HT1080 (cell line): ENCODE measurements around the gene YPEL5. TPM values are rescaled to one million over a fixed set of nuclear protein-coding genes. Genes with fewer than 3 reads are reported as not detected.
A peak's percentile ranks its signal among the peaks of the same experiment; 100 is the strongest.
"Not testable (repeated sequence)": the region's sequence is repeated elsewhere in the genome, so short reads cannot be mapped to it uniquely, and the experiment has no call there.

Experiments used
- DNase-seq: peaks from one replicate; pipeline ENCODE4 v3.0.0-alpha.2; 2015; ENCODE audit warnings: low read depth
- polyA plus RNA-seq, 2 experiments: library from polyadenylated mRNA; depleted of rRNA; stranded (reverse); fragments of >200 nt; gene quantifications; 2 replicates each; pipeline ENCODE4 v1.2.3, GENCODE V29; 2015
- total RNA-seq: library from RNA; depleted of rRNA; stranded (reverse); fragments of >200 nt; shearing (Covaris generic); gene quantifications from 2 replicates; pipeline ENCODE4 v1.2.3, GENCODE V29; 2014; rRNA removed

YPEL5 gene
- total RNA-seq, result 17.0 and 25.5 TPM in 2 replicates
- 39.6 and 50.1 TPM in 2 replicates for polyA plus RNA-seq (2015; cell fraction: cytosol; rRNA removed)
- polyA plus RNA-seq (2015; cell fraction: nucleus; rRNA removed), result 38.6 and 40.8 TPM in 2 replicates

DNA sequence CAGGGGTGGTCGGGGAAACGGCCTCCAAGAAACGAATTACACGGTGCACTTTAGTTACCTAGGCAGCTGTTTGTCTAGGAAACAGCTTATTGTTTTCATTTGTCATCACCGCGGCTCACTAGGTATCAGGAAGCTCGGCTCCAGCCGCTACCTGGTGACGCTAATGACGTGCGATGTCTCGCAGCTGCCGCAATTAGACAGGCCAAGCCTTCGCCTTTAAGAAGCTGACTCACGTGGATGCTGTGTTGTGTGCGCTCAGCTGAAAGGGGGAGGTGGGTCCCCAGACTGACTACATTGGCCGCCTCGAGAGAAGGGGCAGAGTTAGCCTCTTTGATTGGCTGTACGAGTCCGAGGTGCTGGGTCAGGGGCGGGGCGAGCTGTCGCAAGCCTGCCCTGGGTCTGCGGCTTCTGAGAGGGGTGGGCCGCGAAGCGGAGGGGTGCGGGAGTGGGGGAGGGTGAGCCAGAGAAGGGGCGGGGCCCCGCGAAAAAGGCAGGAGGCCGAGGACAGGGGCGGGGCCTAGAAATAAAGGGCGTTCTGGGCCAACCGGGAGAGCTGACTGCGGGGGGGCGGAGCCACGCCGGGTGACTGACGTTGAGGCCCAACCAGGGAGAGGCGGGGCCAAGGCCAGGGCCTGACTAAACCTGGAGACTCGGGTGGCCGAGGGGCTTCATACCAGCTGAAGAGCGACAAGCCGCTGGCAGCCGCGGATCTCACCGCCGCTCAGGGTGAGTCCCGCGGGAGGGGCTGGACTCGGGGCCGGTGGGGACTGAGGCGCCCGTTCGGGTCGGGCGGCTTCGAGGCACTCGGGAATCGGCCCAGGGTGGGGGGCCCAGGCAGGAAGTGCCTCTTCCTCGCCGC lies at the start of gene YPEL5:
Gene YPEL5, plus strand, starts transcription at position 671 of the 859 bp plus-strand sequence. CDS start 9,645 bp downstream, outside the sequence.
- DNase-seq, result peak; percentile 99

DNA sequence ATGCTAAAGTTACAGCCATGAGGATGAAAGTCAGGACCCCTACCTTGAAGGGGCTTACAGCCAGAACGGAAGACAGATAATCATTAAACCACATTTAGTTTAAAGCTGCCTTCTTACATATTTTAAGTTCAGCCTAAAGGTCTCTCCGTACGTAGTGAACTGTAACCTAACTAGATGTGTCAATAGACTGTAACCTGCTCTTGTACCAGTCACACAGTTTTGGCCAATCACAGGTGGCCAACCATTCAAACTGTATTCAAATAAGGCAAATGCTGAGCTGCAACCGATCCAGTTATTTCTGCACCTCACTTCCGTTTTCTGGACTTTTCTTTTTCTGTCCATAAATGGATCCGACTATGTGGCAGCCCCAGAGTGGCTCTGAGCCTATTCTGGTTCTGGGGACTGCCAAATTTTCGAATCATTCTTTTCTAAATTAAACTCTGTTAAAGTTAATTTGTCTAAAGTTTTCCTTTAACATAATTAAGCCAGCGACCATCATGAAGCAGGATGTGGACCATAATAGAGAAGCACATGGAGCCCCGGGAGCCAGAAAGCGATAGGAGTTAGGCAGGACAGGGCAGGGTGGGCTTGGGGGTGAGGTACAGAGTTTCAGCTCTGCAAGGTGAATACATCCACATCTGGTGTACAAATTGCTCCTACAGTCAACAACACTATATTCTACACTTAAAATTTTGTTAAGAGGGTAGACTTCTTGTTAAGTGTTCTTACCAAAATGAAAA lies 48.4 kb upstream of the YPEL5 start:
- no peak for DNase-seq

DNA sequence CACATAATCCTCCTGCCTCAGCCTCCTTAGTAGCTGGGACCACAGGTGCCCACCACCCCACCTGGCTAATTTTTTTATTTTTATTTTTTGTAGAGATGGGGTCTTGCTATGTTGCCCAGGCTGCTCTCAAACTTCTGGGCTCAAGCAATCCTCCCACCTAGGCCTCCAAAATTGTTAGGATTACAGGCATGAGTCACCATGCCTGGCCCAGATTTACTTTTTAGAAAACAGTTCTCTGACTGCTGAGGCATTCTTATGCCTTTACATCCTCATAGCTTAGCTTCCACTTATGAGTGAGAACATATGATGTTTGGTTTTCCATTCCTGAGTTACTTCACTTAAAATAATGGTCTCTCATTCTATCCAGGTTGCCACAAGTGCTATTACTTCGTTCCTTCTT lies 47.4 kb upstream of the YPEL5 start:
- not testable (repeated sequence) for DNase-seq

DNA sequence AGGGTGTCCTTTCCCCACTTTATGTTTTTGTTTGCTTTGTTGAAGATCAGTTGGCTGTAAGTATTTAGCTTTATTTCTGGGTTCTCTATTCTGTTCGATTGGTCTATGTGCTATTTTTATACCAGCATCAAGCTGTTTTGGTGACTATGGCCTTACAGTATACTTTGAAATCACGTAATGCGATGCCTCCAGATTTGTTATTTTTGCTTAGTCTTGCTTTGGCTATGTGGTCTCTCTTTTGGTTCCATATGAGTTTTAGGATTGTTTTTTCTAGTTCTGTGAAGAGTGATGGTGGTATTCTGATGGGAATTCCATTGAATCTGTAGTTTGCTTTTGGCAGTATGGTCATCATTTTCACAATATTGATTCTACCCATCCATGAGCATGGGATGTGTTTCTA lies 46.1 kb upstream of the YPEL5 start:
- not testable (repeated sequence) for DNase-seq

DNA sequence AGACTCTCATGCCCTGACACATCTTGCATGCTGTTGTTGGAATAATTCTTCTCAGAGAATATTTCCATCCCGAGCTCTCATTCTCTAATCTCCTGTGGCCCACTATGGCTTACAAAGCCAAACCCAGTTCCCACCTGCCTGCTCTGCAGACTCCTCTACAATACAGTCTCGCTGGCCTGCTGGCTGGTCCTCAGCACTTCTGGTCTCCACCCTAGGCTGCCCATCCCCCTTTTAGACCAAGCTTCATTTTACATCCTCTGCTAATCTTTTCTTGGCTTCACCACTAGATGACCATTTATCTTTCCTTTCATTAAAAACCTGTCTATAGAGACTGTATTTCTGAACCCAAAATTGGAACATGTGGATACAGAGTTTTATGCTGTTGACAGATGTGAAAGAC lies 42.5 kb upstream of the YPEL5 start:
- DNase-seq, result no peak

DNA sequence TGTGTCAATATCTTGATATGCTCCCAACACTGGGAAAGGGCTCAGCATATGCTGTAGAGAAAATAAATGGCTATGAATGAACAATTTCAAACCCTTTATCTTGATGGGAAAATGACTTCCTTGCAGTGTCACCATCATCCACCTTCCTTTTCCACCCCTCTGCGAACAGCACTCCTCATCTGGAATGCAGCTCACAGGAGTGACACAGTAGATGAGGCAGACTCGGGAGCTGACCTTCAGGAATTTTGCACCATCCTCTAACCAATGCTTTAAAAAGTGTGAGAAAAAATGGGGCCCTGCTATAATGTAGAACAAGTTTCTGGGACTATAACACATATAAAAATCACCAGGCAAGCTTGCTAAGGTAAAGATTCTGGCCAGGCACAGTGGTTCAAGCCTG lies 41.3 kb upstream of the YPEL5 start:
- no peak for DNase-seq

DNA sequence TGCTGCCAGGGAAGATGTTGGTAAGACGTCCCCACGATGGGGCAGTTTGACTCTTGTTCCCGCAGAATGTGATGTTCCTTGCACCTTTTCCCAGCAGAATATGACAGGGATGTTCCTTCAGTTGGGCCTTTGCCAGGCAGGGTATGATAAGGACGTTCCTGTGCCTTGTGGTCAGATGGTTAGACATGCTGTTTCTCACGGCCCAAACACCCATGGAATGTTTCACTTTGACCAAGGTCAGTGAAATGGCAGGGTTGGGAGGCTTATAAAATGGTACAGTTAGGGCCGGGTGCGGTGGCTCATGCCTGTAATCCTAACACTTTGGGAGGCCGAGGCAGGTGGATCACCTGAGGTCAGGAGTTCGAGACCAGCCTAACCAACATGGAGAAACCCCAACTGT lies 40.3 kb upstream of the YPEL5 start:
- peak; percentile 42 for DNase-seq

DNA sequence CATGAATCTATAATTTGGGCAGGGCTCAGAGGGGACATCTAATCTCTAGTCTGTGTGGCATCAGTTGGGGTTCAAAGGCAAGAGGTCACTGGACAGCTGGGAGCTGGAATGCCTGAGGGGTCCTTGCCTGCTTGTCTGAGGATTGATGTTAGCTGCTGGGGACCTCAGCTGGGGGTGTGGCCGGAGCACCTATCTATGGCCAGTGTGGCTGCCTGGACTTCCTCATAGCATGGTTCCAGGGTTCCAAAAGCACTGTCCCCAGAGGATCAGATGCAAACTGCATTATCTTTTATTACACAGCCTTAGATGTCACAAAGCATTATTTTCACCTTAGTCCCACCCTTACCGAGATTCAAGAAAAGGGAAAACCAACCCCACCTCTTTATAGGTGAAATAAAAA lies 38.6 kb upstream of the YPEL5 start:
- no peak for DNase-seq

DNA sequence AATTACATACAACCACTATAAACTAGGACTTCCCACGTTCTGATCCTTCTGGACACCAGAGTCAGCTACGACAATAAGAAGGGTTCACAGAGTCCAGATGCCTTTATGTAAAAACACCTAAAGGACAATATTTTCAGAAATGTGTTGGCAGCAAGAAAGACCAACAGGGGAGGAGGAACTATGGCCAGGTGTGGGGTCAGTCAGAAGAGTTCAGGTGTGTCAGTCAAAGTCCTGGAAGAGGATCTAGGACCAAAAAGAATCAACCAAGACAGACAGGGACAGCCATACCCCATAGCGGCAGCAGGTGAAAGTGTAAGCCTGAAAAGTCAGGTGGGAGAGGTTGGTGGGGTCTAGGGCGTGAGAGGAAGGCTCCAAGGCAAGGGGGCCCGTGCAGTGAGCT lies 38.0 kb upstream of the YPEL5 start:
- DNase-seq, result no peak

DNA sequence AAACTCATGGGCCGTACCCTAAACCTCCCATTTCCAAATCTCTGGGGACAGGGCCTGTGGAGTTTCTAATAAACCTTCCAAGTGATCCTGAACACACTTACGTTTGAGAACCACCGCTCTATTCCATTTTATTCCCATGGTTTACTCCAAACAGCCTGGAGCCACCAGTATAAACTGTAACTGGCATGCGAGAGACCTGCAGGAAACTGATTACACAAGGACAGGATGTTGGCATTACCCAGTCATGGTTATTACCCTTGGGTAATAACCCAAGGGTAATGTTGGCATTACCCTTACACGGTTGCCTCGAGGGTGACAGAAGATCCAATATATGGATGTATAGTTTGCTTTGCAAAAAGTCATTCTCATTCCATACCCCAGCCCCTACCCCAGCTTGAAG lies 37.0 kb upstream of the YPEL5 start:
- DNase-seq, result no peak

DNA sequence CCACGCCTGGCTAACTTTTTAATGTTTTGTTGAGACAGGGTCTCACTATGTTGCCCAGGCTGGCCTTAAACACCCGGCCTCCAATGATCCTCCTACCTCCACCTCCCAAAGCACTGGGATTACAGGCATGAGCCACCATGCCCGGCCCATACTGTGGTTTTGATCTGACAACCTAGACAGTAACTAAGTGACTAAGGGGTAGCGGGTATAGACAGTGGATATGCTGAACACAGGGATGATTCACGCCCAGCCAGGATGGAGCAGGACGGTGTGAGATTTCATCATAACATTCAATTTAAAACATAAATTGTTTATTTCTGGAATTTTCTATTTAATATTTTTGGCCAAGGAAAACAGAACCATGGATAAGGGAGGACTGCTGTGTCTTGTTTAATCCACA lies 36.0 kb upstream of the YPEL5 start:
- DNase-seq, result peak; percentile 34

DNA sequence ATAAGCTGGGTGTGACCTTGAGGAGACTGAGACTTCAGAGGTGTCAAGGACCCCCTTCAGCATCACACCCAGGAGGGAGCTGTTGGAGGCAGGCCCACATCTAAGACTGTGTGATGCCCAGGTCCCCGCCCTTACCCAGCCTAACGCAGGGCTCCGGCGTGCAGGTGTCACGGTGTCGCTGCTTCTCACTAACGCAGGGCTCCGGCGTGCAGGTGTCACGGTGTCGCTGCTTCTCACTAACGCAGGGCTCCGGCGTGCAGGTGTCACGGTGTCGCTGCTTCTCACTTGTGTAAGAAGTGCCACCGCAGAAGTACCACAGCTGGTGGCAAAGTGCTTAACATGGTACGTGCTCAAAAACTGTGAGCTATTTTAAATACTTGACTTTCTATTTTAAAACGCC lies 35.6 kb upstream of the YPEL5 start:
- DNase-seq, result not testable (repeated sequence)

DNA sequence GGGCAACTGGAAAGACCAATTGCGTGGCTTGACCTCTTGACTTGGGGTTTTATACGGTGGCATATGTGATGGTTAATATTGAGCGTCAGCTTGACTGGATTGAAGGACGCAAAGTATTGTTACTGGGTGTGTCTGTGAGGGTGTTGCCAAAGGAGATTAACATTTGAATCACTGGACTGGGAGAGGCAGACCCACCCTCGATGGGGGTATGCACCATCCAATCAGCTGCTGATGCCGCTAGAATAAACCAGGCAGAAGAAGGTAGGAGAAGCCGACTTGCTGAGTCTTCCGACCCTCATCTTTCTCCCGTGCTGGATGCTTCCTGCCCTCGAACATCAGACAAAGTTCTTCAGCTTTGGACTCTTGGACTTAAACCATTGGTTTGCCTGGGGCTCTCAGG lies 34.2 kb upstream of the YPEL5 start:
- no peak for DNase-seq

DNA sequence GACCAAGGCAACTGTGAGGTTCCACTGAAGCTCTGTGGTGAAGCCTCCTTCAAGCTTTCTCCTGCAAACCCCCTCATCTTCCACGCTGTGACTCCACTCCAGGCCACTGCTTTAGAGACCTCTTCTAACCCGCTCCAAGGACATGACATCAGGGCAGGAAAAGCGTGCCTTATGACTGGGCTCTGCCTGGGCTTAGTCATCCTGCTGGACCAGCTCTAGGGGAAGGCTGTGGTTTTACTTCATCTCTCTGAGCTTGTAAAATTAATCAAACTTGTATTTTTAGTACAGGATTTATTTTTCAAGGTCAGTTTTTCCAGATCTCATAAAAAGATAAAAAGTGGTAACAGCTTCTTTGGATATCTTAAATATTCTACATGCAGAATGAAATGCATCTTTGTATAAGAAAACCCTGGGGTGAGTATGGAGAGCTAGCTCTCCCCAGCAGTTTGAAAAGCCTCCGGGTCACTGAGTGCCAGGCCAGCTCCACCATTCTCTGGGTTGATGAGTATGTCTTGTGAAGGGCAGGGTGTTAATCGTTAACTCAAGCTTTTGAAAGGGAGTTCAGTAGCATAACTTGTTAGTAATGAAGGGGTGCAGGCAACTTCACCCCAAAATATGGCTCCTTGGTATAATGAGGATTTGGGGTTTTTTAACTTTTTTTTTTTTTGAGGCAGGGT lies 33.1 kb upstream of the YPEL5 start:
- DNase-seq, result peak; percentile 89

DNA sequence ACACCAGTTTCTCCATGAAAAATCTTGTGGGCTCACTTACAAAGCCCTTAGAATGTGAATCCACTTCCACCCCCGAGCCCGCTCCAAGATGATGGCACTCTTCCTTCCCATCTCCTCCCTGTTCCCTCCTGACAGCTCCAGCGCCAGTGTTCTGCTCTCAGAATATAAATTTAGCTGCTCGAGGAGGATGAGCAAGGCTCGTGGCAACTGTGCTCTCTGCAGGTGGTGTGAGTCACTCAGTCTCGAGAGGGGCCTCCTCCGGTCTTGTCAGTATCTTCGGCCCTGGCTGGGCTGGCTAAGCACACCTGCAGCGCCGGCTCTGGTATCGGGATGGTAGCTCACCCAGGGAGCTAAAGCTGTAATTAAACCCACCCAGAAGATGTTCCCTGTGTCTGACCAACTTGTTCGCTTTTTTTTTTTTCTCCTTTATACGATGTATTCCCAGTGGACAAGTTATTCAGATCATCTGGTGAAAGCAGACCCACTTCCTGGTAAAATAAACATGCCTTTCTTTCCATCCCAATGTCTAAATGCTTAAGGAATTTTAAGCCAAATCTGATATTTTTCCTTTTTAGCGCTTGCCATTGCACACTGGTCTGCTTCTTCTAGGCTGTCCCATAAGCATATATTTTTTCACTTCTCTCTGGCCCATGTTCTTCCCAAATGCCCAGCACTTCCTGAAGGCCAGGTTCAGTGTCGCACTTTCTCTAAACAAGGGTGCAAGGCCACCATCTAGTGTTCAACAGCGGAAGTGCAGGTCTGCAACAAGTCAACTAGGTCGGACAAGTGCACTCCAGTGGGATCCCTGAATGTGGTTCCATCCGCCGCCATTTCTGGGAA lies 31.4 kb upstream of the YPEL5 start:
- peak; percentile 88 for DNase-seq

DNA sequence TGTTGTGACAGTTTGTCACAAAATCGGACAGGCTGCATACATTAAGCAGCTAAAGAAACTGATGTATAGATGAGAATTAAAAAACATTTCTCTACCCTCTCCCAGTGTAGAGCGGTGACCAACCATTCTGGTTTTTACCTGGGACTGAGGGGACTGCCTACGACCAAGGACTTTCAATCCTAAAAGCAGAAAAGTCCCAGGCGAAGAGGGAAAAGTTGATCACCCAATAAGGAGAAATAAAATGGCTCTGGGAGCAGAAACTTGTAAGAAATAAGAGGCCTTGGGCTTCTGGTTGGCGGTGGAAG lies 30.9 kb upstream of the YPEL5 start:
- no peak for DNase-seq

DNA sequence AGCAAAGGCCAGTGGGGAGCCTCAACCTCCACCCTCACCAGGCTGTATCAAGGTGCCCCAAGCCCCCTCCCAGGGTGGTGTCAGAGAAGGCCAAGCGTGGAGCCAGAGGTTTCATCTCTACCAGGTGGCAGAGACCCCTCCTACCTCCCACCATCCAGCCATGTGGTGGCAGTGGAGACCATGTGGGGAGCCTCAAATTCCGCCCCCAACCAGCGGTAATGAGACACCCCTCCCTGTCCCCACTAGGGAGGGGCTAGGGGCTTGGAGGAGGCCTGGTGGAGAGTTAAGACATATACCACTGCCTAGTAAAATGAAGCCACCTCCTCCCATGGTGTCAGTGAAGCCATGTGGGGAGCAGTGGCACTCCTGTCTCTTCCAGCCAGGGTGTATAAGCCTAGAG lies 24.4 kb upstream of the YPEL5 start:
- no peak for DNase-seq

DNA sequence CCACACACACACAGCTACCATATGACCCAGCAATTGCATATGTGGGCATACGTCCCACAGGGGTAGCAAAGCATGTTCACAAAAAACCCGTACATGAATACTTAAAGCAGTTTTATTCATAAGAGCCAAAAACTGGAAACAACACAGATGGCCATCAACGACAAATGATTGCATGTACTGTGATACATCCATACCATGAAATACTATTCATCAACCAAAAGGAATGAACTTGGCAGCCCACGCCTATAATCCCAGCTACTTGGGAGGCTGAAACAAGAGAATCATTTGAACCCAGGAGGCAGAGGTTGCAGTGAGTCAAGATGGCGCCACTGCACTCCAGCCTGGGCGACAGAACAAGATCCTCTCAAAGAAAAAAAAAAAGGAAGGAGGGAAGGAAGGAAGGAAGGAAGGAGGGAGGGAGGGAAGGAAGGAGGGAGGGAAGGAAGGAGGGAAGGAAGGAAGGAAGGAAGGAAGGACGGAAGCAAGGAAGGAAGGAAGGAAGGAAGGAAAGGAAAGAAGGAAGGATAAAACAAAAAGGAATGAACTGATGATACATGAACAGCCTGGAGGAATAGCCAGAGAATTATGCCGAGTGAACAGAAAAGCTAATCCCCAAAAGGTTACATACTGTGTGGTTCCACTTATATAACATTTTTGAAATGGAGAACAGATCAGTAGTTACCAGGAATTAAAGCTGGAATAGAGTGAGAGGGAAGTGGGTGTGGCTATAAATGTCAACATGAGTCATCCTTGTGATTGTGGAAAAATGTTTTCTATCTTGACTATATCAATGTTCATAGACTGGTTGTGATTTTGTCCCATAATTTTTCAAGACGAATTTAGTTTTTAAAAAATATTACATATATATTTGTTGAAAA lies 19.6 kb upstream of the YPEL5 start:
- peak; percentile 32 for DNase-seq

DNA sequence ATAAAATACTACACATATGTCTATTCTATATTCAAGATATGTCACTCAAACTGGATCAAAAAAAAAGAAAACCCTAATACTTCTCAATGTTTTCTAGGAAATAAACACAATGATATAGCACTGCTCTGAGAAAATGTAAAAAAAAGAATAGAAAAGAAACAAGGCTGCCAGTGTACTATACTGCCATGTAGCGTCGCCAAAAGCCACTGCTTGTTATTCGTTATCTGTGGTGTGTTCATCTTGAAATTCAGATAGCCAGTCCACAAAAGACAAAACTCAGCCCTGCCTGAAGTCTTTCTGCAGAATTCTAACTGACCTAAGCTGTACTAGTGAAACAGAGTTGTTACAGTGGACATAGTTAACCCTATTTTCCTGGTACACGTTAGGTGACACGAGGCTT lies 12.2 kb upstream of the YPEL5 start:
- DNase-seq, result no peak

DNA sequence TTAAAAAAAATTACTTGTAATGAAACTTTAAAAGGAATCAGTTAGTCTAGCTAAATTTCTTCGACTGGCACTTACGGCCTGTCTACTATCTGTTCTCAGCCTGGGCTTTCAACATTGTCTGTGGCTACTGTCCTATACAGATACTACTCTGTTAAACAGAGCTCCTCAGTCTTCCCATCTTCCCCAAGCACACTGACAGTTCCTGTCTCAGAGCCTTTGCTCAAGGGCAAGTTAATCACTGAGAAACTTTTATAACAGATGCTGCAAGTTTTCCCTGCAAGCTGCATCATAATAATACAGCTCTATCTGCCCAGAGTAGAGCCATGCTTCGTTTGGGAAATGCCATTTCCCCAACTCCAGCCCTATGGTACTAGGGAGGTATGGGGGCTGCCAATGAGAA lies 11.3 kb upstream of the YPEL5 start:
- DNase-seq, result no peak
